22Rv1 (cell line): Measurements from ENCODE around the gene FAF1.

ENCODE experiments used
- H3K27ac ChIP-seq: fragments of 450-650 bp; 2 replicates; pipeline ENCODE4 v1.5.1; 2017
- ZFX ChIP-seq: fragments of 450-650 bp; IDR thresholded peaks from 2 replicates; pipeline ENCODE4 v1.6.1; 2017; ENCODE audit warnings: antibody characterized with exemption, borderline replicate concordance
- TF ChIP-seq, protein P1 (sequence below): fragments of 450-650 bp; IDR thresholded peaks from 2 replicates; pipeline ENCODE4 v1.5.1; 2017; ENCODE audit warnings: mild to moderate bottlenecking

The FAF1 gene

DNA sequence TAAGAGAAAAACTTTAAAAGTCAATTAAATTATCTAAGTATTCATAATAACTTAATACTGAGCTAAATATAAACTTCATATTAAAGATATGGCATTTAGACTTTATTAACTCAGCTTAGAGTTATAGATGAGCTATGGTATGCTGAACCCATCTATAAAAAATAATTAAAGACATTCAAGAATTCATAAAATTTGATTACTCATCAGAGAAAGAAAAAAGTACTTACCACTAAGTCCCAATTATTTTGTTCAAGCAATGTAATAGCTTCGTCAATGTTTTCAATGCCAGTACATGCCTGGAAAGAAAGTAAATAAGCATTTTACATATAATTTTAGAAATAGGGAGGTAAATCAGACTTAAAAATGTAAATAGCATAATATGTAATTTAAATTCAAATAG, 102.4 kb downstream of the FAF1 start:
- H3K27ac ChIP-seq: no peak overlapping the region
- no peak for TF ChIP-seq ZFX
- TF ChIP-seq, protein P1, sequence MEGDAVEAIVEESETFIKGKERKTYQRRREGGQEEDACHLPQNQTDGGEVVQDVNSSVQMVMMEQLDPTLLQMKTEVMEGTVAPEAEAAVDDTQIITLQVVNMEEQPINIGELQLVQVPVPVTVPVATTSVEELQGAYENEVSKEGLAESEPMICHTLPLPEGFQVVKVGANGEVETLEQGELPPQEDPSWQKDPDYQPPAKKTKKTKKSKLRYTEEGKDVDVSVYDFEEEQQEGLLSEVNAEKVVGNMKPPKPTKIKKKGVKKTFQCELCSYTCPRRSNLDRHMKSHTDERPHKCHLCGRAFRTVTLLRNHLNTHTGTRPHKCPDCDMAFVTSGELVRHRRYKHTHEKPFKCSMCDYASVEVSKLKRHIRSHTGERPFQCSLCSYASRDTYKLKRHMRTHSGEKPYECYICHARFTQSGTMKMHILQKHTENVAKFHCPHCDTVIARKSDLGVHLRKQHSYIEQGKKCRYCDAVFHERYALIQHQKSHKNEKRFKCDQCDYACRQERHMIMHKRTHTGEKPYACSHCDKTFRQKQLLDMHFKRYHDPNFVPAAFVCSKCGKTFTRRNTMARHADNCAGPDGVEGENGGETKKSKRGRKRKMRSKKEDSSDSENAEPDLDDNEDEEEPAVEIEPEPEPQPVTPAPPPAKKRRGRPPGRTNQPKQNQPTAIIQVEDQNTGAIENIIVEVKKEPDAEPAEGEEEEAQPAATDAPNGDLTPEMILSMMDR: no peak

DNA sequence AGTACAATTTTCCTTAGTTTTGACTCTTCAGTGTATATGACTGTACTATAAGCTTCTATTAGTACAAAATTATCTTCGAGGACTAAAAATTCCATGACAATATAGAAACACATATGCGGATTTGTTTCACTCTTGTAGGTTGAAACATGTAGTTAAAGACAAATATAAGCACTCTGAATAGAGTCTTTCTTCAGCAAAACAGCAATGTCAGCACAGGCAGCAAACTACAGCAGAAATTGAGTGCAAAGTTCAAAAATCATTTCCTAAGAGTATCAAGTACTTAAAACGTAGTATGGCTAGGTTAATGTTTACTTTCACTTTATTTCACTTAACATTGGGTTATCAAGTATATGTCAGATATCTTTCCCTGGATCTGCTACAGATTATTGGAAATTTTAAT, 106.7 kb downstream of the FAF1 start:
- TF ChIP-seq ZFX: no peak
- TF ChIP-seq, protein P1: no peak
- H3K27ac ChIP-seq: no peak overlapping the region

- TF ChIP-seq ZFX: no peak
- TF ChIP-seq, protein P1: no peak
- H3K27ac ChIP-seq: no peak overlapping the region
These were observed 107.2 kb downstream of the FAF1 start for GRCh38 chr1:50852889-50853288.

GRCh38 chr1:50851466-50851865, 108.6 kb downstream of the FAF1 start:
- TF ChIP-seq ZFX: no peak
- TF ChIP-seq, protein P1: no peak
- no peak overlapping the region for H3K27ac ChIP-seq

DNA sequence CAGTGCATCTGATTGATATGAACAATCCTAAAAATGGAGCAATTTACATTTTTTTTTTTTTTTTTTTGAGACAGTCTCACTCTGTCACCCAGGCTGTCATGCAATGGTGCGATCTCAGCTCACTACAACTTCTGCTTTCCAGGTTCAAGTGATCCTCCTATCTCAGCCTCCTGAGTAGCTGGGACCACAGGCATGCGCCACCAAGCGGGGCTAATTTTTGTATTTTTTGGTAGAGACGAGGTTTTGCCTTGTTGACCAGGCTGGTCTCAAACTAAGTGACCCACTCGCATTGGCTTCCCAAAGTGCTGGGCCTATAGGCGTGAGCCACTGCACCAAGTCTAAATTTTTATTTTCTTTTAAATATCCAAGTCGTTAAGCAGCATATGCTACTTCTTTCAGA, 109.0 kb downstream of the FAF1 start:
- H3K27ac ChIP-seq: no peak overlapping the region
- TF ChIP-seq, protein P1: no peak
- no peak for TF ChIP-seq ZFX

- no peak overlapping the region for H3K27ac ChIP-seq
- TF ChIP-seq, protein P1: no peak
- TF ChIP-seq ZFX: no peak
These were observed 112.8 kb downstream of the FAF1 start for GRCh38 chr1:50847303-50847702.

DNA sequence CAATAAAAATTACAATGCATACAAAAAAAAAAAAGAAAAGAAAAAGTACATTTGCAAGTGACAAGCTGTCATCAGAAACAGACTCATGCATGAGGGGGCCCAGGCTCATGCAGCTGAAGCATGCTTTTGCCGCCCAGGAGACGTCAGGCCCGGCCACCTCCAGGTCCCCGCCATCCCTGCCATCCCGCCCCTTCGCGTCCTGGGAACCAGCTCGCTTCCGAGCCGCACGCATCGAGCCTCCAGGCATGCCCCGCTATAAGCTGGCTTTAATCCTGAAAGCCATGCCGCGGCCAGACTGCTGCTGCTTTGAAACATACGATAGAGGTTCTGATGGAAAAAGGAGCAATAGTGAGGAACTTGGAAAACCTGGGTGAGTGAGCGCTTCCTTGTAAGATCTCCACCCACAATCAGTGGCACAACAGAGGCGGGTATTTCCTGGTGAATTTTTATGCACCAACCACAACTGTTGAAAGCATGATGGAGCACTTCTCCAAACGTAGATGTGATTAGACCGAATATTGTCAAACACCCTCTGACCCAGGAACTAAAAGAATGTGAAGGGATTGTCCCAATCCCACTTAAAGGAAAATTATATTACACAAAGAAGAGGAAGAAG, 113.7 kb downstream of the FAF1 start:
- TF ChIP-seq, protein P1: no peak
- TF ChIP-seq ZFX: no peak
- no peak overlapping the region for H3K27ac ChIP-seq
